GM12878 (cell line): ENCODE measurements around the gene TAS1R2.

Source experiments
- EGR1 ChIP-seq, 2 experiments: IDR thresholded peaks; 1 replicate in 1 of 2; 2 replicates in 1 of 2; pipeline ENCODE4 v1.6.1; 2011 to 2012; ENCODE audit warnings: low read depth in 2 of 2, low read length in 2 of 2, borderline replicate concordance in 1 of 2, mild to moderate bottlenecking in 1 of 2, moderate library complexity in 1 of 2
- PML ChIP-seq: IDR thresholded peaks from 2 replicates; pipeline ENCODE4 v1.6.1; 2012; ENCODE audit warnings: low read length, inconsistent platforms
- POLR2A ChIP-seq: IDR thresholded peaks from 2 replicates; pipeline ENCODE4 v1.6.1; 2011; ENCODE audit warnings: low read depth, mild to moderate bottlenecking, low read length
- SREBF2 ChIP-seq: IDR thresholded peaks from 2 replicates; pipeline ENCODE4 v1.6.1; 2012; ENCODE audit warnings: mild to moderate bottlenecking, low read length
- TF ChIP-seq, protein P1 (sequence below): IDR thresholded peaks from 2 replicates; pipeline ENCODE4 v1.6.1; 2012; ENCODE audit warnings: low read depth, low read length, improper control_type of control experiment
- TF ChIP-seq, protein P2 (sequence below), 3 experiments: IDR thresholded peaks in 2 of 3; conservative IDR thresholded peaks in 1 of 3; 2 replicates each; pipeline ENCODE4 v1.5.1; 2011; ENCODE audit warnings: low read depth in 3 of 3, low read length in 3 of 3, mild to moderate bottlenecking in 3 of 3, control low read depth in 2 of 3, moderate library complexity in 2 of 3, inconsistent platforms in 1 of 3, mixed read lengths in 1 of 3; ENCODE audit not compliant: control insufficient read depth in 2 of 3, insufficient read depth in 1 of 3; ENCODE audit errors: extremely low read depth in 1 of 3

DNA sequence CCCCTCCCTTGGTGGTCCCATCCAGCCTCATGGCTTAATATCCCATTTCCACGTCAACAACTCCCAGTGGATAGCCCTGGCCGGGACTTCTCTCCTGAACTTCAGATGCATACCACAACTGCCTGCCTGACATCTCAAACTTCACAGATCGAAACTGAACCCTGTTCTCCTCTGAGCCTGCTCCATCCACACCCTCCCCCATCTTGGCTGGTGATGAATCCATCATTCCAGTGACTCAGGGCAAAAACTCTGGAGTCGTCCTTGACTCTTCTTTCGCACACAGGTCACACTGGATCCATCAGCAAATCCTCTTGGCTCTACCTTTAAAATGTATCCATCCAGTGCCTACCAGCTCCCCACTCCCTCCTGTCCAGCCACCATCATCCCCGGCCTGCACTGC is 3.9 kb downstream of the TAS1R2 start:
- TF ChIP-seq, protein P1, sequence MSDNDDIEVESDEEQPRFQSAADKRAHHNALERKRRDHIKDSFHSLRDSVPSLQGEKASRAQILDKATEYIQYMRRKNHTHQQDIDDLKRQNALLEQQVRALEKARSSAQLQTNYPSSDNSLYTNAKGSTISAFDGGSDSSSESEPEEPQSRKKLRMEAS, result no peak
- TF ChIP-seq POLR2A, result no peak
- TF ChIP-seq, protein P2, sequence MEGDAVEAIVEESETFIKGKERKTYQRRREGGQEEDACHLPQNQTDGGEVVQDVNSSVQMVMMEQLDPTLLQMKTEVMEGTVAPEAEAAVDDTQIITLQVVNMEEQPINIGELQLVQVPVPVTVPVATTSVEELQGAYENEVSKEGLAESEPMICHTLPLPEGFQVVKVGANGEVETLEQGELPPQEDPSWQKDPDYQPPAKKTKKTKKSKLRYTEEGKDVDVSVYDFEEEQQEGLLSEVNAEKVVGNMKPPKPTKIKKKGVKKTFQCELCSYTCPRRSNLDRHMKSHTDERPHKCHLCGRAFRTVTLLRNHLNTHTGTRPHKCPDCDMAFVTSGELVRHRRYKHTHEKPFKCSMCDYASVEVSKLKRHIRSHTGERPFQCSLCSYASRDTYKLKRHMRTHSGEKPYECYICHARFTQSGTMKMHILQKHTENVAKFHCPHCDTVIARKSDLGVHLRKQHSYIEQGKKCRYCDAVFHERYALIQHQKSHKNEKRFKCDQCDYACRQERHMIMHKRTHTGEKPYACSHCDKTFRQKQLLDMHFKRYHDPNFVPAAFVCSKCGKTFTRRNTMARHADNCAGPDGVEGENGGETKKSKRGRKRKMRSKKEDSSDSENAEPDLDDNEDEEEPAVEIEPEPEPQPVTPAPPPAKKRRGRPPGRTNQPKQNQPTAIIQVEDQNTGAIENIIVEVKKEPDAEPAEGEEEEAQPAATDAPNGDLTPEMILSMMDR (IDR thresholded peaks at IDR 0.05 in 2 of 3, conservative IDR thresholded peaks at IDR 0.05 in 1 of 3; ENCODE audit: control insufficient read depth in 2 of 3, extremely low read depth in 1 of 3, insufficient read depth in 1 of 3, low read depth in 3 of 3, low read length in 3 of 3), result no peak
- no peak for TF ChIP-seq SREBF2
- TF ChIP-seq EGR1 (IDR thresholded peaks at IDR 0.05; ENCODE audit: borderline replicate concordance in 1 of 2, low read depth in 2 of 2, low read length in 2 of 2), result no peak
- no peak for TF ChIP-seq PML
